Measurements from ENCODE around the gene SPON1.

DNA sequence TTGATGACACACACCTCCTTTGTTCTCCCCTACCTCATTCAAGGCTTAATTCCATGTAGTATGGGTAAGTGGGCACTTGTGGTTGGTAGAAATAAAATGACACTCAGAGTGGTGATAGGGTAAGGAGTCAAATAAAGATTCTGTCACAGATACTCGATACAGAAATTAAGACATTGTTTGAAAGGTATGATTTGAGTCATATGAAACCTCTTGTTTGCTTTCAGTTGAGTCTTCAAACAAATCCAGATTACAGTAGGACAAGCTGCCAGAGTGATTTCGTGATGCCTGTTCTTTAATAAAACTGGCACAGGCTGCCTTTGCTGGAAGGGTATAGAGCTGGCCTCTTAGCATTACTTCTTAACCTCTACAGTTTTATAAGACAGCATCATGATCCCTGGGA lies 182.4 kb downstream of the SPON1 start:
- TF ChIP-seq EZH2phosphoT487 (conservative IDR thresholded peaks at IDR 0.05; ENCODE audit: low read length) (no peak), CTCF (IDR thresholded peaks at IDR 0.05; ENCODE audit: insufficient read depth, low read length, poor library complexity, severe bottlenecking) (no peak)
